Measurements from ENCODE around the gene PTPRM.

- TF ChIP-seq CTCF (conservative IDR thresholded peaks at IDR 0.05; ENCODE audit: low read length) (no peak), EZH2phosphoT487 (IDR thresholded peaks at IDR 0.05; ENCODE audit: borderline replicate concordance) (no peak)
Observed at GRCh38 chr18:8385400-8385799, 818.3 kb downstream of the PTPRM start.

Measured in Loucy (cell line).